ENCODE results near the gene ANKS3.

DNA sequence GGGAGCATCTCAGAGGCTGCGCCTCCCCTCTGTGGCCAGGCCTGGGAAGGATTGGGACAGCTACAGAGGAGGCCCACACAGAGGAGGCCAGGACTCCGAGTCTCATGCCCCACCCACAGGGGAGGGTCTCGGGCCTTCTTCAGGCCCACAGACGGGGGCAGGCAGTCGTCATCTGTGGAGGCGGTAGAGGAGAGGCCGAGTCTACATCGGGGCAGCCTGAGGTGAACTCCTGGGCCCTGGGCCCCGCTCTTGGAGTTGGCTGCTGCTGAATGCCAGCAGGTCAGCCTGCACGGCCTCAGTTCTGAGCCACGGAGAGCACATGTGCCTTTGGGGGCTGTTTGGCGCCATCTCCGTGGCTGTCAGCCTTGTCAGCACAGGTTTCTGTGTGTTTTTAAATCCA is 48.8 kb downstream of the ANKS3 start:
- TF ChIP-seq, protein P1, sequence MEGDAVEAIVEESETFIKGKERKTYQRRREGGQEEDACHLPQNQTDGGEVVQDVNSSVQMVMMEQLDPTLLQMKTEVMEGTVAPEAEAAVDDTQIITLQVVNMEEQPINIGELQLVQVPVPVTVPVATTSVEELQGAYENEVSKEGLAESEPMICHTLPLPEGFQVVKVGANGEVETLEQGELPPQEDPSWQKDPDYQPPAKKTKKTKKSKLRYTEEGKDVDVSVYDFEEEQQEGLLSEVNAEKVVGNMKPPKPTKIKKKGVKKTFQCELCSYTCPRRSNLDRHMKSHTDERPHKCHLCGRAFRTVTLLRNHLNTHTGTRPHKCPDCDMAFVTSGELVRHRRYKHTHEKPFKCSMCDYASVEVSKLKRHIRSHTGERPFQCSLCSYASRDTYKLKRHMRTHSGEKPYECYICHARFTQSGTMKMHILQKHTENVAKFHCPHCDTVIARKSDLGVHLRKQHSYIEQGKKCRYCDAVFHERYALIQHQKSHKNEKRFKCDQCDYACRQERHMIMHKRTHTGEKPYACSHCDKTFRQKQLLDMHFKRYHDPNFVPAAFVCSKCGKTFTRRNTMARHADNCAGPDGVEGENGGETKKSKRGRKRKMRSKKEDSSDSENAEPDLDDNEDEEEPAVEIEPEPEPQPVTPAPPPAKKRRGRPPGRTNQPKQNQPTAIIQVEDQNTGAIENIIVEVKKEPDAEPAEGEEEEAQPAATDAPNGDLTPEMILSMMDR (IDR thresholded peaks at IDR 0.05; ENCODE audit: low read depth, low read length) = no peak
- TF ChIP-seq EZH2phosphoT487 (IDR thresholded peaks at IDR 0.05; ENCODE audit: low read depth) = no peak

Measured in OCI-LY3 (cell line).